Activated naive CD4-positive, alpha-beta T cell treated with anti-CD3 and anti-CD28 coated beads, Interleukin-2, amount 50 U/mL, for 16 hours (primary cell): Measurements from ENCODE around the gene CEACAM3.

Source experiments
- DNase-seq: peaks from one replicate; pipeline ENCODE4 v3.0.0-alpha.2; 2020

Gene CEACAM3

GRCh38 chr19:41793414-41793727 lies 3.0 kb upstream of the CEACAM3 start:
- no peak for DNase-seq

DNA sequence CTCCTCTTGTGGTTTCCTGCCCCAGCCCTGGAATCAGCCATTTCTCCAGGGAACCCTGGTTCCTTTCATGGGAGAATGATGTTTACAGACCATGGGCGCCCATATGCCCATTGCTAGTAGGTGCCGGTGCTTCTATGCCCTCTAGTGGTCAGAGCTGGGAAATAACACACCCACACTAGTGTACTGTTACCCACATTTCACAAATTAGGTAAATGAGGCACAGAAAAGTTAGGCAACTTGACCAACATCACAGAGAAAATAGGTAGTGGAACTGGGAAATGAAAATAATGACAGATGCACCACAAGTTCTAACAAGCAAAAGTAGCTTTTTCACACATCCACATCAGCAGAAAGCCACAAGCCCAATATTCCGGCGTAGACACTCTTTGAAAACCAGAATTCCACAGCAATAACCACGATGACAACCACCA lies 1.3 kb upstream of the CEACAM3 start:
- peak; percentile 65 for DNase-seq

DNA sequence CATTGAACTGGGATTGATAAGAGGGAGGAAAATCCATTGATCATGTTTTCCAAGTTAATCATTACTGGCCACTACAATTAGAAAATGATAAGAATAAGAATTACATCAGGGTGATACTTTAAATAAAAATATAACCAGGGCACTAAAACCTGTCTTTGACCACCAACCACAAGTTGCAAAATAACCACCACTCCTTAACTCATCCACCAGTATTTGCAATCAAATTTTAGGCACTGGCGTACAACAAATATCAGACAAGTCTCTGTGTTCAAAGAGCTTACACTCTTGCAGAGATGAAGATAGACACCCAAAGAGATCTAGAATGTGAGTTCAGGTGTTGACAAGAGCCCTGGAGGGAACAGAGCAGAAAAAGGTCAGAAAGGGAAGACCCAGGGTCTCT lies 514 bp downstream of the CEACAM3 start:
- no peak for DNase-seq

- no peak for DNase-seq
Observed at GRCh38 chr19:41799444-41800000, 3.1 kb downstream of the CEACAM3 start.

DNA sequence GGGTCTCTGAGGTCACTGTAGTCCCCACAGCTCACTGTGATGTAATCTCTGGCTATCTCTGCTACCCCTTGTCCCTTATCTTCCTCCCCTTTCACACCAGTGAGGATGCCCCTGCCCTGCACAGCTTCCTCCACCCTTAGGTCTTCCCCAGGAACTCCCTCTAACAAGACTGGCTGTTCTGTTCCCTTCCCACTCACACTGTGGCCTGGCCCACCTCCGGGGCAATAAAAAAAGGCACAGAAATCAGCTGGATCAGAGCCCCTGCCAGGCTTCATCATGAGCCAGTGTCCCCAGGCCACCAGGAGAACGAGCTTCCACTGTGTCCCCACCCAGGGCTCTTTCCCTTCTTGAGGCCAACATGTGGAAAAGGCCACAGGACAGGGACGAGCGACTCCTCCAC lies 4.6 kb downstream of the CEACAM3 start:
- DNase-seq: no peak

DNA sequence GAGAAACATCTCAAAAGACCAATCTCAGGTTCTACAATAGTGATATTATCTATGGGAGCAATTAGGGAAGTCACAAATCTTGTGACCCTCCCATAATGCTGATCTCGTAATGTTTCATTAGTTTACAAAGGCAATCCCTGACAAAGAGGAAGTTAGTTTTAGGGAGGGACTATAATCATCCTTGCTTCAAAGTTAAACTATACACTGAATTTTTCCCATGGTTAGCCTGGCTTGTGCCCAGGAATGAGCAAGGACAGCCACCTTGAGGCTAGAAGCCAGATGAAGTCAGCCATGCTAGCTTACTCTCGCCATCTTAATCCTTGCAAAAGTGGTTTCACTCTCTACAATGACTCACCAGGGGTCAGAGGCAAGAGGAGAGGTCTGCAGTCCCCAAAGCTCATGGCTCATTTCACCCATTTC lies 5.4 kb downstream of the CEACAM3 start:
- DNase-seq: no peak

DNA sequence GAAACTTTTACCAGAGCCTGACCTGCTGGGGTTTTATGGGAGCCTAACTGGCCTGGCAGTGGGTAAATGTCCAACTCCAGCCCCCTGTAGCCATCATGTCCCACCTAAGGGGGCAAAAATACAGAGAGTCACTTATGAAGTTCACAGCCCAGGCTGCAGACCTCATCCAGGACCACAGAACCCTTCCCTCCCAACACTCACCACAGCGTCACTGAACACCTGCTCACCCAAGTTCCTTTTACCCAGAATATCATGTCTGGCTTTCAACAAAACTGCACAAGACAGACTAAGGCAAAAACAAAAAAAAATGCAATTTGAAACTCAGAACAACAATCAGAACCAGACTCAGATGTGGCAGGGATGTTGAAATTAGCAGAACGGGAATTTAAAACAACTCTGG lies 6.4 kb downstream of the CEACAM3 start:
- DNase-seq: no peak

DNA sequence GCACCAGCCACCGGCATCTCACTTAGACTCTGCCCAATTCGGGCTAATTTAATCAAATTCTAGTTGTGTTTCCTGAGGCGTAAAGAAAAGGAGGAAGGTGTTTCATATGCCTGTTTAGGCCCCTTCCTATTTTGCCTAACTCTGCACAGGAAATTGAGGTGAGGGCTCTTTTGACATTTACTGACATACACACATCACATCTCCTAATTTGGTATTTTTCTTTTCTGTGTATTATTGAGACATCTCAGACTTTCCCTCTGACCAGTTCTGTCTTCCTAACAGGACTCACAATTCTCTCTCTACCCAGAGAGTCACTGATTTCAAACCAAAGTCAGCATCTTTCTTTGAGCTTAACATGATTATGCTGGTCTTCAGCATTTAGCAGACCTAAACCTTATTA lies 7.9 kb downstream of the CEACAM3 start:
- DNase-seq: no peak

DNA sequence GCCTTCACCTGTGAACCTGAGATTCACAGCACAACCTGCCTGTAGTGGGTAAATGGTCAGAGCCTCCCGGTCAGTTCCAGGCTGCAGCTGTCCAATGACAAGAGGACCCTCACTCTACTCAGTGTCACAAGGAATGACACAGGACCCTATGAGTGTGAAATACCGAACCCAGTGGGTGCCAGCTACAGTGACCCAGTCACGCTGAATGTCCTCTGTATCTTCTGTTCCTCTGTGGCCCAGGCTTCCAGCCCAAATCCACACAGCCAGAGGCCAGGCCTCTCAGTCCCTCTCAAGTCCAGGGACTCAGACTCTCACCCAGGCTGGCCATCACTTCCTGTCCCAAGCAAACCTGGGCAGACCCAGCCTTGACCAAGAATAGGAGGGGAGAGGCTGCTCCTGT lies 10.8 kb downstream of the CEACAM3 start:
- DNase-seq: no peak

- DNase-seq: no peak
Observed at GRCh38 chr19:41808663-41809566, 12.5 kb downstream of the CEACAM3 start.

DNA sequence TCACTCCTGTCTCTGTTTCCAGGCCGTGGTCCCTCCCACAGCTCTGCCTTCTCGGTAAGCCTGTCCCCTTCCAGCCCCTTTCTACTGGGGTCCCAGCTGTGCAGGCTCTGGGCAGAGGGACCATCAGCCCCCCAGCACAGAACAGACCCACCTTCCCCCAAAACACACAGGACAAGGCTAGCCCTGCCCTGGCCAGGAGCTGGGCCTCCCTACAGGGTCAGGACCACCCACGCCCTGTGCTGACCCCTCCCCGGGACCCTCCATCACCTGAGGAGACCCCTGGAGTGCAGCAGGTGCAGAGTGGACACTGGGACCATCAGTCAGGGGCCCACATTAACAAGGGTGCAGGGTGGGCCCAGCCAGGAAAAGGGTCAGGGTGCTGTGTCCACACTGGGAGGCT lies 13.9 kb downstream of the CEACAM3 start:
- DNase-seq: no peak

DNA sequence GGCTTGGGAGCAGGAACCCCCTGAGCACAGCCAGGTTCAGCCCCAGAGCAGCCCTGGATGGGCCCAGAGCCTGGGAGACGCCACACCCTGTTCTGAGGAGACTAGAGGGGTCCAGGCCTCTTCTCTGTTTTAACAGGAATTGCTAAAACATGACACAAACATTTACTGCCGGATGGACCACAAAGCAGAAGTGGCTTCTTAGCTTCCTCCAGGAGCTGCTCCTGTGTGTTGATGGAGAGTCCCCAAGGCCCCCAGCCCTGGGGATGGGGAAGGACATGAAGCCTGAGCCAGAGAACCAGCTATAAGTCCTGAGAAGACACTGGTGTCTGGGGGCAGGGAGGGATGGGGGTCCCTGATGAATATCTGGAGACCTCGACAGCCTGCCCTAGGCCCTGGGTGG lies 14.6 kb downstream of the CEACAM3 start:
- DNase-seq: no peak

DNA sequence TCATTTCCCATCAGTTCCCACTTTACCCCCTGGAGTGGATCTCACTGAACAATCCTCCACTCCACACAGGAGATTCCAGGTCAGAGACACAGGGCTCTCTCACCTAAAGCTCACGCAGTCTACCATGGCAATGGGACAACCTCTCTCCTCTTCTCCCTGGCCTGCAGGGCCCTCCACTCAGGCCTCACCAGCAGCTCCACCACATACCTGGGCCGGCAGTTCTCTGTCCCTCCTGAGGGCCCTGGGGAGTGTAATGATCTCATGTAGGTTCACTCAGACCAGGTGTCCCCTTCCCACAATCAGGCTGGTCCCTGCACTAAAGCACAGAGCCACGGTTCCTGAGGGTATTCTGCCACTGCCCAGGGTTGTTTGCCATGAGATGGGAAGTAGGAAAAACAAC lies 15.6 kb downstream of the CEACAM3 start:
- DNase-seq: no peak

DNA sequence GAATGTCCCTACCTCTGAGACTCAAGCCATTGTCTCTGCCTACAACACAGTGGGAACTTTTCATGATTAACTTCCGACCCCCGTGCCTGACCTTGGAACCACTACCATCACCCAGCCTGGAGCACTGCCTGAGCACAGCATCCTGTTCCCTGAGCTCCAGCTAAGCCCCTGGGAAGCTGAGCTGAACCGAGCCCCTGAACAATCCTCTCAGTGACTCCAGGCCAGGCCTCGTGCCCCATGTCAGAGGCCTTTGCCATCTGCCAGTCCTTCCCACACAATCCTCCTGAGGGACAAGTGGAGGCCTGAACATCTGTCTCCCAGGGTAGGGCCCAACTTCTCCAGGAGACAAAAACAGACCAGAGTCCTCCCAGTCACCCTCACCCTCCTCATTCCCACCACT lies 17.5 kb downstream of the CEACAM3 start:
- DNase-seq: no peak

DNA sequence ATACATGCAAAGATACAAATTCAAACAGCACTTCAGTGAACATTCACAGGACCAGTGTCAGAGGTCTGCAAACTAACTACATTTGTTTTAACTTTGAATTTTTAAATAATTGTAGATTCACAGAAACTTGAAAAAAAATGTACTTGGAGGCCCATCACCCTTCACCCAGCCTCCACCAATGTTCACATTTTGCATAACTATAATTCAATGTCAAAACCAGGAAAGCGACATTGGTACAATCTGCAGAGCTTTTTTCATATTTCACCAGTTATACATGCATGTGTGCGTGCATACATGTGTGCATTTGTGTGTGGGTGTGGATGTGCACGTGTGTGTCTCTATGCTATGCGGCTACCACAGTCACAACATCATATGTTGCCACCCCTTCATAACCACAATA lies 18.9 kb downstream of the CEACAM3 start:
- DNase-seq: no peak

DNA sequence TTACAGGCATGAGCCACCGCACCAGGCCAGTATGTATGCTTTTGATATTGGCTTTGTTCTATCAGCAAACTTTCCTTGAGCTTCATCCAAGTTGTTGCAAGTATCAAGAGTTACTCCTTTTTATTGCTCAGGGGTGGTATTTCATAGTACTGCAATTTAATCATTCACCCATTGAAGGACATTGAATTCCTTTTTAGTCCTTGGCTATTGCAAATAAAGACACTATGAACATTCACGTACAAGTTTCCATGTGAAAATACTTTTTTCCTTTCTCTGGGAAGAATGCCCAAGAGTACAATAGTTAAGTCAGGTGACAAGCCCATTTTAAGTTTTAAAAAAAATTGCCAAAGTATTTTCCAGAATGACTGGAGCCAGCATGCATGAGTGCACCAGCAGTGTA lies 20.4 kb downstream of the CEACAM3 start:
- no peak for DNase-seq

GRCh38 chr19:41821003-41821735 lies 24.8 kb downstream of the CEACAM3 start:
- DNase-seq: peak; percentile 37

DNA sequence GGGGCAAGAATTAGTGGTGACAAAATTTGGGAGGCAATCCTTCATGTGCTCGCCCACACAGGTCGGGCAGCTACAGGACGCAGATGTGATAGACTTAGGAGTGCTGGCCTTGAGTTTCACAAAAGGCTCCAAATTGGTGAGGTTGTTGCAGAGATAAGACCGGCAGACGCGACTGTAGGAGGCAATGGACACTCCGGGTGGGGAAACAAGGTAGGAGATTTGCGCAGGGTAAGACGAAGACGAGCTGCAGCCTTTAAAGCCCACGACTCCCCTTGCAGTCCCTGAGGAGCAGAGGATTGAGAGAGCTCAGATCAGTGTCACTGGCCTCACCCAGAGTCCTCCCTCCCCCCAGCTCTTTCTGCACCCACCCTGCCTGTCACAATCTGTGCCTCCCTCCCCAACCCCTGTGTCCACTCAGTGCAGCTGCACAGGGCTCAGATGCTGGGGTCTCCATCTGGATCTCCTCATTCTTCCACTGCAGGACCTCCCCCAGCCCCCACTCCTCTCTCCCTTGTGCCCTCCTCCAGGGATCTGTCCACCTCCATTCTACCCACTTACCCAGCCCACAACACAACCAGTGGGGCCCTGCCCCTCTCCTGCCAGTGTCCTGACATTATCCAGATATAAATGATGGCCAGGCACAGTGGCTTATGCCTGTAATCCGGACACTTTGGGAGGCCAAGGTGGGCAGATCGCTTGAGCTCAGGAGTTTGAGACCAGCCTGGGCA lies 41.8 kb downstream of the CEACAM3 start:
- DNase-seq: no peak

- no peak for DNase-seq
Observed at GRCh38 chr19:41839211-41839610, 42.8 kb downstream of the CEACAM3 start.

- DNase-seq: no peak
Observed at GRCh38 chr19:41843371-41843770, 47.0 kb downstream of the CEACAM3 start.

- DNase-seq: no peak
Observed at GRCh38 chr19:41844601-41845000, 48.2 kb downstream of the CEACAM3 start, which contains the start of gene LYPD4. Gene LYPD4, minus strand, starts transcription at chr19:41844683. Its CDS starts 5,398 bp downstream, at chr19:41839285.

DNA sequence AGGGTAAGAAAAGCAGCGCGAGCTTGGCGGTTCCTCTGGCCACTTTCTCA lies 48.4 kb downstream of the CEACAM3 start, which contains the start of gene DMRTC2:
TSS of gene DMRTC2 (plus strand) at position 42 of the 50 bp plus-strand sequence. CDS start 2,387 bp downstream, outside the sequence.
- no peak for DNase-seq

DNA sequence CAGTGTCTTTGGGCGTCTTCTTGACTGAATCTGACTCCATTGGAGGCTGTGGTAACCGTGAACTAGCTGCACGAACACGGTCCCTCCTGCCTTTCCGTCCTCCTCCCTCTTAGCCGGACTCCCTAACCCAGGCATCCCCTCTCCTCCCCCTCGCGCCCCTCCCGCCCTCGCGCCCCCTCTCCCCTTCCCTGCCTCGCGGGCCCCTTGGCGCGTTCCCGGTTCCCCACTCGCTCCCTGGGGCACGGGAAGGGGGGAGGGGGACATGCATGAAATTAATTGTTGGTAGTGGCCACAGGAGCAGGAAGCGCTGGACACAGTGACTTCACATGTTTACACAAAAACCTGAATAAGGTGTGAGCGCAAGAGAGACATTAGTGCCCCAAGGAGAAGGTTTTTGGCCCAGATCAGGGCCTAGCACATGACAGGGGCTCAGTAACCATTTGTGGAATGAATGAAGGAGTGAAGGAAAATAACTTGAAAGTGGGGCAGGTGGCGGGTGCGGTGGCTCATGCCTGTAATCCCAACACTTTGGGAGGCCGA lies 48.7 kb downstream of the CEACAM3 start:
- DNase-seq: no peak
